Measurements from ENCODE around the gene CCR6. TPM values are rescaled to one million over a fixed set of nuclear protein-coding genes. Genes with fewer than 3 reads are reported as not detected.

CCR6 gene
- total and polyA plus RNA-seq, 2 of the 13 experiments (the other 11 are each of a cell fraction or from before 2014, with no cell fraction given): 4.5 to 8.7 TPM

GRCh38 chr6:167127785-167128531, 5.1 kb downstream of the CCR6 start:
- BruUV-seq (replicated peaks): no TSS peak
- H3K27ac ChIP-seq (ENCODE audit: extremely low read length, insufficient read depth, low read length): no peak overlapping the region
- no peak overlapping the region for H3K9ac ChIP-seq (ENCODE audit: insufficient read depth, low read depth, low read length)
- in situ Hi-C loops (cut with HindIII; ENCODE audit: extremely low pct_ligation_motif_present, low pct_unique_long_range_greater_than_20kb) (loop anchor here (25.0 kb wide), 1 partner anchor 116 kb away; no protein-coding TSS in a partner anchor), intact Hi-C loops (cut with micrococcal nuclease; ENCODE audit: unreplicated experiment) (no loop called here)
- H3K27me3 ChIP-seq (ENCODE audit: control insufficient read depth in 1 of 2, insufficient read depth in 2 of 2, low read length in 2 of 2): no peaks in the 10 kb centered on the region
- no peaks in the 10 kb centered on the region for H4K20me1 ChIP-seq (ENCODE audit: insufficient read depth, low read length)
- H3K4me1 ChIP-seq (ENCODE audit: insufficient read depth, low read length): peaks cover 72% of the 10 kb centered on the region
- H3K79me2 ChIP-seq (ENCODE audit: insufficient read depth, low read length): peaks cover 9% of the 10 kb centered on the region
- no peak for FAIRE-seq
- H3K9me3 ChIP-seq (ENCODE audit: low read length): no peaks in the 10 kb centered on the region
- peak; percentile 30; the same call in 1 of the 2 replicates for TF ChIP-seq FOXA3 (CRISPR knock-in tag; IDR thresholded peaks at IDR 0.05)
- TF ChIP-seq ZNF687 (CRISPR knock-in tag; IDR thresholded peaks at IDR 0.05): peak; percentile 35
- TF ChIP-seq ZFP91 (CRISPR knock-in tag; IDR thresholded peaks at IDR 0.05; ENCODE audit: borderline replicate concordance): no peak
- 0 out of 2 replicates have a peak, but pooled peaks have one; percentile 27 for TF ChIP-seq ZBTB7A (CRISPR knock-in tag; IDR thresholded peaks at IDR 0.05)
- TF ChIP-seq ZNF543 (CRISPR knock-in tag; IDR thresholded peaks at IDR 0.05): peak; percentile 98
- TF ChIP-seq SALL1 (CRISPR knock-in tag; IDR thresholded peaks at IDR 0.05): 0 out of 2 replicates have a peak, but pooled peaks have one; percentile 16
- no peak for TF ChIP-seq CCDC6 (CRISPR knock-in tag; IDR thresholded peaks at IDR 0.05)
- TF ChIP-seq KLF6 (CRISPR knock-in tag; IDR thresholded peaks at IDR 0.05): no peak
- no peak overlapping the region for H2AFZ ChIP-seq (ENCODE audit: low read length)
- WGBS (ENCODE audit: low lambda C conversion rate): 80% methylated on average over 14 of the region's 14 CpGs
- ATAC-seq: no peak
- H3K4me3 ChIP-seq (replicated peaks in 1 of 3; ENCODE audit: insufficient read depth in 1 of 3, low read depth in 2 of 3, low read length in 3 of 3): no peak overlapping the region
- no peak for DNase-seq (ENCODE audit: low spot score)
- no peak overlapping the region for H3K4me2 ChIP-seq (ENCODE audit: low read depth, low read length)
- 0 out of 5 replicates have a peak, but pooled peaks cover 0 to 4% of the 10 kb centered on the region in 2 experiments for H3K36me3 ChIP-seq (replicated peaks in 1 of 2; ENCODE audit: control insufficient read depth in 1 of 2, insufficient read depth in 2 of 2, low read length in 2 of 2)
- ChIA-PET POLR2A (interaction anchor here (1.2 kb wide), 1 partner anchor 13 kb away, joined by 5 read pairs; no protein-coding TSS in a partner anchor), CTCF (ENCODE audit: low intra/inter-chr PET ratio, low total read pairs) (no interaction called here)

All from HepG2 (cell line).